HG03469 (cell line): Measurements from ENCODE around the gene YBX2.
"Not testable (repeated sequence)": the region's sequence is repeated elsewhere in the genome, so short reads cannot be mapped to it uniquely, and the experiment has no call there.

Experiments
- ATAC-seq: cut with Tn5 transposase; IDR thresholded peaks from one replicate; pipeline ENCODE4 v1.9.1; 2021; ENCODE audit warnings: mild to moderate bottlenecking, moderate library complexity, moderate number of reproducible peaks; ENCODE audit not compliant: unreplicated experiment

YBX2 gene

GRCh38 chr17:7249214-7249613 lies 45.2 kb downstream of the YBX2 start:
- no peak for ATAC-seq

GRCh38 chr17:7248796-7249195 lies 45.6 kb downstream of the YBX2 start:
- ATAC-seq = no peak

- no peak for ATAC-seq
These were observed 47.7 kb downstream of the YBX2 start for GRCh38 chr17:7246779-7247178.

- not testable (repeated sequence) for ATAC-seq
These were observed 50.6 kb downstream of the YBX2 start for GRCh38 chr17:7243838-7244237.

- ATAC-seq = no peak
These were observed 51.0 kb downstream of the YBX2 start for GRCh38 chr17:7243453-7243729.

- no peak for ATAC-seq
These were observed 51.6 kb downstream of the YBX2 start for GRCh38 chr17:7242717-7243452.

GRCh38 chr17:7241783-7242716 lies 52.4 kb downstream of the YBX2 start, which contains the start of gene GABARAP:
TSS of gene GABARAP (minus strand) at chr17:7242449. CDS start at chr17:7242330, 119 bp downstream.
- no peak for ATAC-seq

- ATAC-seq = no peak
These were observed 53.2 kb downstream of the YBX2 start for GRCh38 chr17:7241090-7241733.

GRCh38 chr17:7240375-7240774 lies 54.1 kb downstream of the YBX2 start:
- ATAC-seq = no peak

GRCh38 chr17:7239091-7240027 lies 55.1 kb downstream of the YBX2 start, which contains the start of gene PHF23:
TSS of gene PHF23 (minus strand) at chr17:7239457. CDS start at chr17:7239279, 178 bp downstream.
- ATAC-seq = peak; percentile 33

- ATAC-seq = no peak
These were observed 55.9 kb downstream of the YBX2 start for GRCh38 chr17:7238420-7239090.
